A673 (cell line): ENCODE measurements around the gene GRID1.
A peak's percentile ranks its signal among the peaks of the same experiment; 100 is the strongest.

Source experiments
- EZH2 ChIP-seq: fragments of 200-600 bp; sonication (generic); IDR thresholded peaks from 2 replicates; pipeline ENCODE4 v1.6.1; 2017; ENCODE audit warnings: borderline replicate concordance, low read depth, mild to moderate bottlenecking, mixed read lengths, antibody characterized with exemption, low read length; ENCODE audit not compliant: poor library complexity, severe bottlenecking
- TF ChIP-seq, protein P1 (sequence below): fragments of 300-800, 200-600 bp; sonication (generic); conservative IDR thresholded peaks from 2 replicates; pipeline ENCODE4 v1.5.1; 2017; ENCODE audit warnings: low read depth, mild to moderate bottlenecking, antibody characterized with exemption, low read length, moderate library complexity, mixed read lengths

DNA sequence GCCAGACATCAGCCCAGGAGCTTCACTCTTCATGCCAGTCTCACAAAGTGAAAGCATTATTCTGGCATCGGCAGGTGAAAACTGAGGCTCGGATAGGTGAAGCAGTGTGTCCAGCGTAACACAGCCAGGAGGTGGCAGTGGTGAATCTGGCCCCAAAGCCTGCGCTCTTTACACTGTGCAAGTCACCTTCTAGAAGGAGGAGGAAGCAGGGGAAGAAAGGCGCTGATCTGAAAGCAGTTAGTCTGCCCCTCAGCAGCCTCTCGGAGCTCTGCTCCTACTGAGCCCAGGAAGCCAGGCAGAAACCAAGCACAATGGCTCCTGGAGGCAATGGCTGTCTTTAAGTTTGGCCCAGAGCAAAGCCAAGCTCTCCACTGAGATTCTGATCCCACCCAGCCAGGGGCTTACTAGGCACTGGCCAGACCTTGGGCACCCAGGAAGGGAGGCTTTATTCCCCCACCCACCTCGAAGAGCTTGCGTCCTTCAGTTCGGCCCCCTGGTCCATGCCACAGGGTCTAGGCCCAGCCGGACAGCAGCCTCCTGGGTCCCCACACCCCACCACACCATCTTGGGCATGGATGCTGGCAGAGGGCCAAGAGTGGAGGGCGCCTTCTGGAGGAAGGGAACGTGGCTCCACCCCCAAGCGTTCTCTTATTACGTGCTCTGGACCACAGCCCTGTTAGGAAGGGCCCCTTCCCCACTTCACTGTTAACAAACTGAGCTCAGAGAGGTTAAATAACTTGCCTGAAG lies 104.5 kb downstream of the GRID1 start:
- TF ChIP-seq, protein P1, sequence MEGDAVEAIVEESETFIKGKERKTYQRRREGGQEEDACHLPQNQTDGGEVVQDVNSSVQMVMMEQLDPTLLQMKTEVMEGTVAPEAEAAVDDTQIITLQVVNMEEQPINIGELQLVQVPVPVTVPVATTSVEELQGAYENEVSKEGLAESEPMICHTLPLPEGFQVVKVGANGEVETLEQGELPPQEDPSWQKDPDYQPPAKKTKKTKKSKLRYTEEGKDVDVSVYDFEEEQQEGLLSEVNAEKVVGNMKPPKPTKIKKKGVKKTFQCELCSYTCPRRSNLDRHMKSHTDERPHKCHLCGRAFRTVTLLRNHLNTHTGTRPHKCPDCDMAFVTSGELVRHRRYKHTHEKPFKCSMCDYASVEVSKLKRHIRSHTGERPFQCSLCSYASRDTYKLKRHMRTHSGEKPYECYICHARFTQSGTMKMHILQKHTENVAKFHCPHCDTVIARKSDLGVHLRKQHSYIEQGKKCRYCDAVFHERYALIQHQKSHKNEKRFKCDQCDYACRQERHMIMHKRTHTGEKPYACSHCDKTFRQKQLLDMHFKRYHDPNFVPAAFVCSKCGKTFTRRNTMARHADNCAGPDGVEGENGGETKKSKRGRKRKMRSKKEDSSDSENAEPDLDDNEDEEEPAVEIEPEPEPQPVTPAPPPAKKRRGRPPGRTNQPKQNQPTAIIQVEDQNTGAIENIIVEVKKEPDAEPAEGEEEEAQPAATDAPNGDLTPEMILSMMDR, result 0 out of 2 replicates have a peak, but pooled peaks have one; percentile 19
- TF ChIP-seq EZH2, result no peak
